Measurements from ENCODE around the gene KLHL2. TPM values are rescaled to one million over a fixed set of nuclear protein-coding genes. Genes with fewer than 3 reads are reported as not detected.

The KLHL2 gene
- total RNA-seq, 4 donors from 2014 or later: 12.5 to 16.4 (median 14.1) TPM

- H3K27me3 ChIP-seq: no peaks in the 10 kb centered on the region
- H3K4me1 ChIP-seq: peaks cover 9% of the 10 kb centered on the region
- H3K36me3 ChIP-seq: no peaks in the 10 kb centered on the region
- H3K9me3 ChIP-seq: no peaks in the 10 kb centered on the region
- 79% methylated on average over 1 of the region's 1 CpG for WGBS
- DNase-seq (ENCODE audit: low spot score in 2 of 2): no peak
- H3K4me3 ChIP-seq: no peak overlapping the region
- no peak for TF ChIP-seq POLR2A (IDR thresholded peaks at IDR 0.05)
- no peak for TF ChIP-seq EP300 (IDR thresholded peaks at IDR 0.05)
- no peak for TF ChIP-seq CTCF (IDR thresholded peaks at IDR 0.05)
- TF ChIP-seq POLR2AphosphoS5 (IDR thresholded peaks at IDR 0.05): no peak
- H3K27ac ChIP-seq: no peak overlapping the region
These were observed 5.6 kb upstream of the KLHL2 start for GRCh38 chr4:165201806-165202205.

- no peak for DNase-seq (ENCODE audit: low spot score in 2 of 2)
- no peak overlapping the region for H3K4me3 ChIP-seq
- 66% methylated on average over 8 of the region's 8 CpGs for WGBS
- no peak overlapping the region for H3K27ac ChIP-seq
- no peaks in the 10 kb centered on the region for H3K27me3 ChIP-seq
- H3K4me1 ChIP-seq: peaks cover 18% of the 10 kb centered on the region
- no peaks in the 10 kb centered on the region for H3K9me3 ChIP-seq
- TF ChIP-seq EP300 (IDR thresholded peaks at IDR 0.05) (no peak), POLR2AphosphoS5 (IDR thresholded peaks at IDR 0.05) (no peak), CTCF (IDR thresholded peaks at IDR 0.05) (no peak), POLR2A (IDR thresholded peaks at IDR 0.05) (no peak)
- H3K36me3 ChIP-seq: no peaks in the 10 kb centered on the region
These were observed 3.6 kb upstream of the KLHL2 start for GRCh38 chr4:165203541-165204461.

GRCh38 chr4:165204462-165204830, 2.9 kb upstream of the KLHL2 start:
- Histone ChIP-seq H3K27ac (no peak overlapping the region), H3K36me3 (no peaks in the 10 kb centered on the region)

GRCh38 chr4:165207016-165207430, 338 bp upstream of the KLHL2 start:
- Histone ChIP-seq H3K9me3 (no peaks in the 10 kb centered on the region), H3K27ac (peak overlapping the region; percentile 89), H3K4me1 (peaks cover 30% of the 10 kb centered on the region), H3K36me3 (no peaks in the 10 kb centered on the region), H3K4me3 (peak overlapping the region; percentile 97), H3K27me3 (no peaks in the 10 kb centered on the region)
- TF ChIP-seq EP300 (IDR thresholded peaks at IDR 0.05): no peak
- no peak for TF ChIP-seq CTCF (IDR thresholded peaks at IDR 0.05)
- TF ChIP-seq POLR2A (IDR thresholded peaks at IDR 0.05): no peak
- TF ChIP-seq POLR2AphosphoS5 (IDR thresholded peaks at IDR 0.05): no peak
- WGBS: 0% methylated on average over 3 of the region's 28 CpGs
- peak in 1 of 2 donors; percentile 79 for DNase-seq (ENCODE audit: low spot score in 2 of 2)

More at GRCh38 chr4:165204462-165204830, 2.9 kb upstream of the KLHL2 start:
- WGBS: 77% methylated on average over 3 of the region's 3 CpGs
- no peak overlapping the region for H3K4me3 ChIP-seq
- TF ChIP-seq CTCF (IDR thresholded peaks at IDR 0.05) (no peak), EP300 (IDR thresholded peaks at IDR 0.05) (no peak), POLR2A (IDR thresholded peaks at IDR 0.05) (no peak), POLR2AphosphoS5 (IDR thresholded peaks at IDR 0.05) (no peak)
- peaks cover 24% of the 10 kb centered on the region for H3K4me1 ChIP-seq
- no peak for DNase-seq (ENCODE audit: low spot score in 2 of 2)
- no peaks in the 10 kb centered on the region for H3K9me3 ChIP-seq
- H3K27me3 ChIP-seq: no peaks in the 10 kb centered on the region

GRCh38 chr4:165208221-165208652, 876 bp downstream of the KLHL2 start:
- no peaks in the 10 kb centered on the region for H3K36me3 ChIP-seq
- no peaks in the 10 kb centered on the region for H3K9me3 ChIP-seq
- H3K27ac ChIP-seq: peak overlapping the region; percentile 89
- no peaks in the 10 kb centered on the region for H3K27me3 ChIP-seq
- TF ChIP-seq POLR2AphosphoS5 (IDR thresholded peaks at IDR 0.05) (no peak), CTCF (IDR thresholded peaks at IDR 0.05) (no peak), POLR2A (IDR thresholded peaks at IDR 0.05) (no peak), EP300 (IDR thresholded peaks at IDR 0.05) (no peak)
- DNase-seq (ENCODE audit: low spot score in 2 of 2): no peak
- peak overlapping the region; percentile 97 for H3K4me3 ChIP-seq
- peaks cover 30% of the 10 kb centered on the region for H3K4me1 ChIP-seq
- WGBS: 12% methylated on average over 13 of the region's 13 CpGs
